K562 (cell line): Measurements from ENCODE around the gene SLC4A1. TPM values are rescaled to one million over a fixed set of nuclear protein-coding genes. Genes with fewer than 3 reads are reported as not detected.

ENCODE experiments used
- ATAC-seq: fragments of 200-7000 bp; cut with Tn5 transposase; 3 replicates; pipeline ENCODE4 v1.9.1; 2020; ENCODE audit warnings: moderate library complexity
- BruUV-seq: library from RNA; stranded (reverse); fragments of 400-500 nt; replicated peaks from 2 replicates; lab custom pipeline; 2021; lab: Mats Ljungman, UMichigan
- CTCF ChIA-PET: fragments of 300-600 bp; formaldehyde crosslinking; extraction: SDS; loops from one replicate; lab custom pipeline; 2021; ENCODE audit warnings: low intra/inter-chr PET ratio; lab: Yijun Ruan, JAX
- POLR2A ChIA-PET: fragments of 300-600, 350-650 bp; sonication (Branson Sonifier 250); formaldehyde crosslinking; extraction: SDS; loops from one replicate; lab custom pipeline; 2021; ENCODE audit warnings: antibody characterized with exemption, inconsistent platforms; lab: Yijun Ruan, JAX
- DNase-seq, 4 experiments: peaks; one replicate each; pipeline versions ENCODE4 v3.0.0 to v3.0.0-alpha.2; 2011 to 2018; ENCODE audit warnings: low spot score in 3 of 4, mixed read lengths in 3 of 4; ENCODE audit errors: extremely low read depth in 1 of 4
- FAIRE-seq: peaks from 2 replicates; lab custom pipeline; 2011; peaks lifted over from hg19 to GRCh38; lab: Jason Lieb, UNC
- H2AFZ ChIP-seq: 2 replicates; pipeline ENCODE4 v1.6.0; 2011; ENCODE audit warnings: low read depth, low read length, control low read depth, inconsistent platforms
- H3K27ac ChIP-seq: fragments of 200-600 bp; 3 replicates; pipeline ENCODE4 v1.8.0; 2011; ENCODE audit warnings: low read depth, mild to moderate bottlenecking, control low read depth, inconsistent platforms, low read length, moderate library complexity, mixed read lengths; ENCODE audit errors: extremely low read depth
- H3K27me3 ChIP-seq, 2 experiments: fragments of 300-600 bp in 1 of 2; 2 replicates in 1 of 2; 3 replicates in 1 of 2; pipeline versions ENCODE4 v1.6.0 to v1.8.0; 2011; ENCODE audit warnings: inconsistent platforms in 2 of 2, low read length in 2 of 2, mild to moderate bottlenecking in 1 of 2, mixed read lengths in 1 of 2, moderate library complexity in 1 of 2; ENCODE audit not compliant: control insufficient read depth in 2 of 2, insufficient read depth in 2 of 2
- H3K36me3 ChIP-seq: fragments of 300-600 bp; 3 replicates; pipeline ENCODE4 v1.8.0; 2011; ENCODE audit warnings: mild to moderate bottlenecking, low read length, inconsistent platforms; ENCODE audit not compliant: control insufficient read depth, insufficient read depth
- H3K4me1 ChIP-seq, 2 experiments: fragments of 200-600 bp in 1 of 2; replicated peaks in 1 of 2; 2 replicates in 1 of 2; 3 replicates in 1 of 2; pipeline versions ENCODE4 v1.5.1 to v1.8.0; 2011; ENCODE audit warnings: inconsistent platforms in 2 of 2, low read length in 2 of 2, mild to moderate bottlenecking in 1 of 2, mixed read lengths in 1 of 2, moderate library complexity in 1 of 2; ENCODE audit not compliant: control insufficient read depth in 2 of 2, insufficient read depth in 2 of 2
- H3K4me2 ChIP-seq: 2 replicates; pipeline ENCODE4 v1.6.1; 2011; ENCODE audit warnings: low read length, control low read depth, inconsistent platforms, mixed read lengths; ENCODE audit not compliant: insufficient read depth
- H3K4me3 ChIP-seq: fragments of 200-600 bp; sonication (generic), shearing (Covaris generic); 2 replicates; pipeline ENCODE4 v1.5.1; 2016; ENCODE audit warnings: control low read depth, inconsistent platforms
- H3K79me2 ChIP-seq: fragments of 200-600 bp; 3 replicates; pipeline ENCODE4 v1.8.0; 2011; ENCODE audit warnings: low read length, inconsistent platforms; ENCODE audit not compliant: control insufficient read depth, insufficient read depth
- H3K9ac ChIP-seq, 2 experiments: 2 replicates each; pipeline versions ENCODE4 v1.6.0 to v1.6.1; 2011; ENCODE audit warnings: low read depth in 2 of 2, low read length in 2 of 2, control low read depth in 1 of 2, inconsistent platforms in 1 of 2, mild to moderate bottlenecking in 1 of 2, mixed read lengths in 1 of 2; ENCODE audit not compliant: insufficient read depth in 1 of 2
- H3K9me1 ChIP-seq: one replicate; pipeline ENCODE4 v1.6.0; 2011; ENCODE audit warnings: inconsistent platforms, mild to moderate bottlenecking, low read length, moderate library complexity; ENCODE audit not compliant: control insufficient read depth, insufficient read depth
- H3K9me3 ChIP-seq: replicated peaks from 2 replicates; pipeline ENCODE4 v1.5.1; 2011; ENCODE audit warnings: low read depth, low read length, inconsistent platforms; ENCODE audit not compliant: control insufficient read depth, insufficient read depth
- H4K20me1 ChIP-seq: replicated peaks from 2 replicates; pipeline ENCODE4 v1.6.1; 2011; ENCODE audit warnings: low read length, inconsistent platforms, mixed read lengths; ENCODE audit not compliant: control insufficient read depth, insufficient read depth
- ATF3 ChIP-seq, 2 experiments: fragments of 450-650 bp in 1 of 2; sonication (generic) in 1 of 2; formaldehyde crosslinking in 1 of 2; IDR thresholded peaks in 1 of 2; conservative IDR thresholded peaks in 1 of 2; 2 replicates each; pipeline versions ENCODE4 v1.6.1 to v1.8.1; 2016 to 2023; ENCODE audit warnings: mild to moderate bottlenecking in 2 of 2, moderate library complexity in 2 of 2, inconsistent platforms in 1 of 2, missing genetic modification reagents in 1 of 2
- E2F1 ChIP-seq: sonication (generic); formaldehyde crosslinking; IDR thresholded peaks from 2 replicates; pipeline ENCODE4 v1.8.1; 2023; ENCODE audit warnings: mild to moderate bottlenecking, missing genetic modification reagents, moderate library complexity
- E2F5 ChIP-seq: sonication (generic); formaldehyde crosslinking; IDR thresholded peaks from 2 replicates; pipeline ENCODE4 v1.8.0; 2022; ENCODE audit warnings: mild to moderate bottlenecking, missing genetic modification reagents
- GABPB2 ChIP-seq: fragments of 250-450 bp; sonication (Bioruptor Pico); conservative IDR thresholded peaks from 2 replicates; pipeline ENCODE4 v1.5.1; 2021; ENCODE audit warnings: mild to moderate bottlenecking
- MAFK ChIP-seq: IDR thresholded peaks from 2 replicates; pipeline ENCODE4 v1.6.1; 2011; ENCODE audit warnings: low read length, improper control_type of control experiment
- MTA2 ChIP-seq: fragments of 450-650 bp; IDR thresholded peaks from 2 replicates; pipeline ENCODE4 v1.6.1; 2016; ENCODE audit warnings: low read depth
- POLR2G ChIP-seq: fragments of 200-400 bp; formaldehyde crosslinking; IDR thresholded peaks from 2 replicates; pipeline ENCODE4 v1.6.1; 2017; ENCODE audit warnings: low read depth, mild to moderate bottlenecking, antibody characterized with exemption, low read length, moderate library complexity
- XRCC3 ChIP-seq: fragments of 450-650 bp; IDR thresholded peaks from 2 replicates; pipeline ENCODE4 v1.6.1; 2017; ENCODE audit warnings: mild to moderate bottlenecking, moderate library complexity
- WGBS: fragments of 100-300 bp; shearing (Covaris generic); methylation state at CpG from one replicate; pipeline ENCODE4 v1.1.6; 2016; ENCODE audit warnings: low coverage, mixed read lengths; ENCODE audit not compliant: insufficient coverage; ENCODE audit errors: missing lambda C conversion rate; 5-methylcytosine and 5-hydroxymethylcytosine counted together
- in situ Hi-C: fragments of 300-500 bp; cut with MboI; formaldehyde crosslinking; loops from 4 replicates; pipeline ENCODE4 v1.15.0; 2018; ENCODE audit warnings: inconsistent platforms, mixed read lengths
- intact Hi-C: fragments of 100-400 bp; cut with micrococcal nuclease; formaldehyde crosslinking; loops from 2 replicates; pipeline ENCODE4 v1.14.2; 2022
- polyA plus RNA-seq, 8 experiments: library from polyadenylated mRNA; depleted of rRNA in 4 of 8; stranded (reverse) in 5 of 8; unstranded in 3 of 8; fragments of >200 nt; fragmentation: Nextera tagmentation in 2 of 8; fragmentation: Illumina TruSeq in 1 of 8; extraction: Ambion mirVana in 2 of 8; extraction: Trizol in 1 of 8; gene quantifications; 2 replicates each; pipeline versions ENCODE4 v1.2.1 to v1.2.3, GENCODE V29; 2011 to 2014; ENCODE audit warnings: inconsistent platforms in 1 of 8, missing spikeins in 1 of 8
- total RNA-seq, 7 experiments: library from RNA; depleted of rRNA in 6 of 7; stranded (reverse); fragments of >200 nt in 6 of 7; fragmentation: Illumina TruSeq in 2 of 7; extraction: Trizol in 2 of 7; gene quantifications; 2 replicates each; pipeline versions ENCODE4 v1.2.1 to v1.2.3, GENCODE V29; 2011 to 2021; ENCODE audit warnings: low replicate concordance in 1 of 7

The SLC4A1 gene
- total and polyA plus RNA-seq, 9 of the 15 experiments (the other 6 are each of a cell fraction or from before 2014, with no cell fraction given), result 0.14 to 1.00 (median 0.53) TPM

- H3K9ac ChIP-seq, result no peak overlapping the region
- in situ Hi-C loops, result no loop called here
- H4K20me1 ChIP-seq, result peaks cover 12% of the 10 kb centered on the region
- BruUV-seq, result no TSS peak
- DNase-seq, result no peak
- CTCF ChIA-PET, result no interaction called here
- H3K27me3 ChIP-seq, result no peaks in the 10 kb centered on the region
- intact Hi-C loops, result no loop called here
- WGBS, result 96% methylated on average over 4 of the region's 6 CpGs
- no peak overlapping the region for H2AFZ ChIP-seq
- peaks cover 4% of the 10 kb centered on the region for H3K9me1 ChIP-seq
- POLR2A ChIA-PET, result interaction anchor here (0.7 to 1.5 kb wide), 3 partner anchors 15 to 127 kb away, joined by 3 to 5 read pairs (median 5); partner anchors contain the start of gene SLC25A39
- H3K4me2 ChIP-seq, result no peak overlapping the region
- no peak for FAIRE-seq
- peaks cover 38 to 48% of the 10 kb centered on the region in 2 experiments for H3K4me1 ChIP-seq
- peaks cover 6% of the 10 kb centered on the region; the same call in 1 of the 3 replicates for H3K79me2 ChIP-seq
- no peaks in the 10 kb centered on the region for H3K9me3 ChIP-seq
- H3K27ac ChIP-seq, result no peak overlapping the region
- no peak for ATAC-seq
- no peak overlapping the region for H3K4me3 ChIP-seq
- peaks cover 51% of the 10 kb centered on the region for H3K36me3 ChIP-seq
- TF ChIP-seq MAFK (no peak), XRCC3 (no peak), E2F5 (CRISPR knock-in tag) (no peak), E2F1 (CRISPR knock-in tag) (no peak), GABPB2 (CRISPR knock-in tag) (no peak), MTA2 (no peak), ATF3 (IDR thresholded peaks at IDR 0.05) (no peak), ATF3 (CRISPR knock-in tag; conservative IDR thresholded peaks at IDR 0.05) (no peak), POLR2G (peak; percentile 35; the same call in 1 of the 2 replicates)
Observed at GRCh38 chr17:44206825-44207155, 61.1 kb downstream of the SLC4A1 start.
